Large intestine (tissue), 3 donors: Measurements from ENCODE around the gene YBX1. TPM values are rescaled to one million over a fixed set of nuclear protein-coding genes. Genes with fewer than 3 reads are reported as not detected.
A peak's percentile ranks its signal among the peaks of the same experiment; 100 is the strongest.

Experiments used
- DNase-seq, 2 donors: peaks; one replicate each; pipeline versions ENCODE4 v3.0.0 to v3.0.0-alpha.2; 2013
- H3K27ac ChIP-seq: one replicate; pipeline ENCODE4 v1.5.1; 2013; ENCODE audit warnings: low read length
- H3K27me3 ChIP-seq: 2 replicates; pipeline ENCODE4 v1.6.1; 2013; ENCODE audit warnings: low read length; ENCODE audit not compliant: control insufficient read depth, insufficient read depth
- H3K36me3 ChIP-seq: 2 replicates; pipeline ENCODE4 v1.6.1; 2013; ENCODE audit warnings: low read length; ENCODE audit not compliant: control insufficient read depth, insufficient read depth
- H3K4me1 ChIP-seq: one replicate; pipeline ENCODE4 v1.6.1; 2013; ENCODE audit warnings: low read length; ENCODE audit not compliant: control insufficient read depth, insufficient read depth
- H3K4me3 ChIP-seq: one replicate; pipeline ENCODE4 v1.5.1; 2013; ENCODE audit warnings: low read length
- H3K9me3 ChIP-seq: one replicate; pipeline ENCODE4 v1.6.1; 2013; ENCODE audit warnings: mild to moderate bottlenecking, low read depth, low read length, moderate library complexity; ENCODE audit not compliant: control insufficient read depth
- WGBS: methylation state at CpG from one replicate; pipeline ENCODE4 v1.1.5; 2013; ENCODE audit warnings: low lambda C conversion rate; ENCODE audit not compliant: insufficient coverage; 5-methylcytosine and 5-hydroxymethylcytosine counted together
- polyA plus RNA-seq: library from polyadenylated mRNA; unstranded; fragments of 120-200 nt; gene quantifications from one replicate; pipeline ENCODE4 v1.2.1, GENCODE V29; 2013

Gene YBX1
- polyA plus RNA-seq, 1 donor = 563 TPM

- Histone ChIP-seq H3K4me3 (no peak overlapping the region), H3K36me3 (no peaks in the 10 kb centered on the region), H3K27me3 (no peaks in the 10 kb centered on the region), H3K9me3 (no peaks in the 10 kb centered on the region), H3K4me1 (peaks cover 24% of the 10 kb centered on the region), H3K27ac (no peak overlapping the region)
- WGBS = no CpG with 5 or more reads among the region's 8 CpGs
- no peak for DNase-seq
Observed at GRCh38 chr1:42738678-42739226, 56.5 kb downstream of the YBX1 start.

- Histone ChIP-seq H3K27ac (no peak within 1 kb of the TSS), H3K27me3 (no peaks in the 10 kb centered on the region), H3K9me3 (no peaks in the 10 kb centered on the region), H3K36me3 (no peaks in the 10 kb centered on the region), H3K4me3 (peak within 1 kb of the TSS; percentile 1), H3K4me1 (peaks cover 12% of the 10 kb centered on the region)
- no CpG with 5 or more reads among the region's 27 CpGs for WGBS
- DNase-seq = peak; percentile 43 to 65
Observed at GRCh38 chr1:42739753-42740700, 57.8 kb downstream of the YBX1 start, which contains the start of gene CLDN19. Gene CLDN19, minus strand, starts transcription at chr1:42740236. Its CDS starts 173 bp downstream, at chr1:42740063.

GRCh38 chr1:42740851-42741580, 58.8 kb downstream of the YBX1 start:
- no CpG with 5 or more reads among the region's 19 CpGs for WGBS
- H3K4me1 ChIP-seq = peaks cover 12% of the 10 kb centered on the region
- H3K36me3 ChIP-seq = no peaks in the 10 kb centered on the region
- no peak overlapping the region for H3K4me3 ChIP-seq
- H3K27ac ChIP-seq = no peak overlapping the region
- no peaks in the 10 kb centered on the region for H3K27me3 ChIP-seq
- no peak for DNase-seq
- no peaks in the 10 kb centered on the region for H3K9me3 ChIP-seq

- H3K27me3 ChIP-seq = no peaks in the 10 kb centered on the region
- H3K9me3 ChIP-seq = no peaks in the 10 kb centered on the region
- H3K4me3 ChIP-seq = no peak overlapping the region
- no peak for DNase-seq
- WGBS = no CpG with 5 or more reads among the region's 4 CpGs
- peaks cover 12% of the 10 kb centered on the region for H3K4me1 ChIP-seq
- no peak overlapping the region for H3K27ac ChIP-seq
- peaks cover 4% of the 10 kb centered on the region for H3K36me3 ChIP-seq
Observed at GRCh38 chr1:42741706-42742105, 59.5 kb downstream of the YBX1 start.

- H3K27ac ChIP-seq = no peak overlapping the region
- H3K36me3 ChIP-seq = peaks cover 7% of the 10 kb centered on the region
- H3K9me3 ChIP-seq = no peaks in the 10 kb centered on the region
- H3K4me1 ChIP-seq = peaks cover 12% of the 10 kb centered on the region
- WGBS = no CpG with 5 or more reads among the region's 8 CpGs
- DNase-seq = no peak
- H3K4me3 ChIP-seq = no peak overlapping the region
- no peaks in the 10 kb centered on the region for H3K27me3 ChIP-seq
Observed at GRCh38 chr1:42742141-42742540, 59.9 kb downstream of the YBX1 start.

- Histone ChIP-seq H3K27me3 (no peaks in the 10 kb centered on the region), H3K9me3 (no peaks in the 10 kb centered on the region), H3K4me1 (peaks cover 12% of the 10 kb centered on the region), H3K27ac (no peak overlapping the region), H3K36me3 (peaks cover 10% of the 10 kb centered on the region), H3K4me3 (no peak overlapping the region)
- WGBS = no CpG with 5 or more reads among the region's 9 CpGs
- no peak for DNase-seq
Observed at GRCh38 chr1:42742617-42743316, 60.5 kb downstream of the YBX1 start.

- 100% methylated on average over 3 of the region's 21 CpGs for WGBS
- peaks cover 12% of the 10 kb centered on the region for H3K4me1 ChIP-seq
- H3K4me3 ChIP-seq = no peak overlapping the region
- H3K9me3 ChIP-seq = no peaks in the 10 kb centered on the region
- H3K36me3 ChIP-seq = peaks cover 14% of the 10 kb centered on the region
- H3K27ac ChIP-seq = no peak overlapping the region
- H3K27me3 ChIP-seq = no peaks in the 10 kb centered on the region
- DNase-seq = no peak
Observed at GRCh38 chr1:42743317-42744147, 61.3 kb downstream of the YBX1 start.

GRCh38 chr1:42744148-42744413, 61.9 kb downstream of the YBX1 start:
- no peak for DNase-seq
- Histone ChIP-seq H3K4me3 (no peak overlapping the region), H3K36me3 (peaks cover 15% of the 10 kb centered on the region), H3K9me3 (no peaks in the 10 kb centered on the region), H3K4me1 (peaks cover 12% of the 10 kb centered on the region), H3K27ac (no peak overlapping the region), H3K27me3 (no peaks in the 10 kb centered on the region)
- 40% methylated on average over 1 of the region's 9 CpGs for WGBS

- Histone ChIP-seq H3K9me3 (no peaks in the 10 kb centered on the region), H3K27me3 (no peaks in the 10 kb centered on the region), H3K27ac (no peak overlapping the region), H3K4me3 (no peak overlapping the region), H3K36me3 (peaks cover 26% of the 10 kb centered on the region), H3K4me1 (peaks cover under 1% of the 10 kb centered on the region)
- no CpG with 5 or more reads among the region's 8 CpGs for WGBS
- DNase-seq = no peak
Observed at GRCh38 chr1:42745851-42746250, 63.6 kb downstream of the YBX1 start.
